Esophagus squamous epithelium (tissue), 5 donors: ENCODE results near the gene VPS26B. TPM values are rescaled to one million over a fixed set of nuclear protein-coding genes. Genes with fewer than 3 reads are reported as not detected.

Source experiments
- DNase-seq: peaks from one replicate; lab custom pipeline; 2025; lab: John Stamatoyannopoulos, UW
- H3K27ac ChIP-seq, 4 donors: fragments of 200-600 bp; sonication (generic); one replicate each; pipeline ENCODE4 v1.5.1; 2016 to 2019; ENCODE audit warnings: mild to moderate bottlenecking in 1 of 4
- H3K27me3 ChIP-seq, 4 donors: fragments of 200-600 bp; sonication (generic); 1 replicate in 3 of 4; 2 replicates in 1 of 4; pipeline versions ENCODE4 v1.5.1 to v1.6.0; 2017 to 2021; ENCODE audit warnings: antibody characterized with exemption in 1 of 4
- H3K36me3 ChIP-seq, 3 donors: fragments of 200-600 bp; sonication (generic); one replicate each; pipeline ENCODE4 v1.5.1; 2016 to 2019
- H3K4me1 ChIP-seq, 3 donors: fragments of 200-600 bp; sonication (generic); one replicate each; pipeline ENCODE4 v1.5.1; 2017 to 2019
- H3K4me3 ChIP-seq, 4 donors: fragments of 200-600 bp; sonication (generic); 1 replicate in 3 of 4; 2 replicates in 1 of 4; pipeline ENCODE4 v1.5.1; 2016 to 2019; ENCODE audit warnings: mild to moderate bottlenecking in 2 of 4, moderate library complexity in 1 of 4
- H3K9me3 ChIP-seq, 3 donors: fragments of 200-600 bp; sonication (generic); one replicate each; pipeline ENCODE4 v1.5.1; 2016 to 2019
- POLR2A ChIP-seq, 4 donors: fragments of 450-650 bp; IDR thresholded peaks; one replicate each; pipeline ENCODE4 v1.6.1; 2017; ENCODE audit warnings: antibody characterized with exemption in 4 of 4, mild to moderate bottlenecking in 4 of 4, moderate library complexity in 3 of 4
- WGBS, 2 donors: methylation state at CpG; one replicate each; pipeline ENCODE4 v1.1.5; 2018; 5-methylcytosine and 5-hydroxymethylcytosine counted together
- intact Hi-C: fragments of 100-400 bp; cut with DNase I; formaldehyde crosslinking; loops from one replicate; pipeline ENCODE4 v1.15.0; 2022
- total RNA-seq, 4 donors: library from RNA; depleted of rRNA; stranded (reverse); fragments of >200 nt; gene quantifications; one replicate each; pipeline ENCODE4 v1.1.0, GENCODE V29; 2016
- TF ChIP-seq, protein P1 (sequence below), 6 experiments: fragments of 450-650 bp in 4 of 6; fragments of 200-600 bp in 2 of 6; sonication (generic) in 2 of 6; IDR thresholded peaks; one replicate each; pipeline ENCODE4 v1.5.1; 2016 to 2019; ENCODE audit warnings: antibody characterized with exemption in 6 of 6, mild to moderate bottlenecking in 4 of 6, moderate library complexity in 4 of 6
- donor health status: DM: yes; HTN: yes; CAD: no.

Gene VPS26B
- total RNA-seq, 4 donors from 2014 or later = 25.2 to 30.7 (median 25.9) TPM

DNA sequence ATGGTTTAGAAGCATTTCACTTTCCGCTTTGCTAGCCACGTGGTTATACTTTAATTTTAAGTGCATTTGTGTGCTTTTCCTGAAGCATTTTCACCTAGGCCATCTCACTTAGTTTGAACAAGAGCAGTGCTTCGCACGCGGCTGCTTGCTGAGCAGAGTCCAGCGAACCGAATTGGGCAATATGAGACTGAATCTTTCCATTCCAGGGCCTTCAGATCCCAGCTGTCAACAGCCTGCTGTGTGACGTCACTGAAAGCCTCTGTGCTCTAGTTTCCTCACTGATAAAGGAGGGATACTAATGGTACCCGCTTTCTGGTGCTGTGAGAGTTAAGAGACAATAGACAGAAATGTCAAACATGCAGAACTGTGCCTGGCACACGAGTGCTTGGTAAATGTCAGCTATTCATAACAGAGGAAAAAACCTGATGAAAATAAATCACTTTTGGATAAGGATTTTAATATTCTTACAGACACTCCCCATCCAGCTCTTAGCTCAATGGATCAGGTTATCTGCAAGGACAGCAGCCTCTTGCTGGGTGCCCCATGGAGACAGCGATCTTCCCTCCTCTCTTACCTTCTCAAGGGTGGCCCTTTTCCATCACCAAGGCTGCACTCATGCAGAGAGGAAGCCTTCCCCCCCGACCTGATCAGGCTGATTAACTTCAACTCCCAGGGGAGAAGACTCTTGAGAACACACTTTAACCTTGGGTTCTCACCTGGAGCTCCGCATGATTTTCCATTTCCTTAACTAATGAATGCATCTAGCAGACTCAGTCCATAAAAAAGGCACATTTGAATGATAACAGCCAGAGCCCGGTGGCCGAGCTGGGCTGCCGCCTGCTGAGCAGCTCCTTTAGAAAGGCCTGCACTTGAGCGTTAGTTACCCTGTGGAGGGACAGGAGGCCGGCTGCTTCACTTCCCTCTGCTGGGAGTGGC is 48.2 kb downstream of the VPS26B start:
- peaks cover 4 to 83% (median 18%) of the 10 kb centered on the region in 4 donors for H3K27me3 ChIP-seq

DNA sequence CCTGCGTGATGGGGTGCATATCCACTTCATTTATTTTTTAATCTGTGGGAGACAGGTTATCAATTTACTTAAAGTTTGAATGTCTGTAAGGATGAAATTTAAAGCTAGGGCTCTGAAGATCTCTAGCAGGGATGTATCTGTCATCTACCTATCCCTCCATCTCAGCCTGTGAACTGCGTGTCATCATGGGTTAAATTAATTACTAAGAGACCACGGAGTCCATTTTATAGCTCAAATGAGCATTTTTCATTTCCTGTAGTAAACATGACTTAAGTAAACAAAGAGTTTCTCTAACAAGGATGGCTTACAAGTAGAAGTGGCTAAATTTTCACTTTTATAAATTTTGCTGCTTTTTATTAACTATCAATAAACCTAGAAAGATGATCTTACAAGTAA is 48.8 kb downstream of the VPS26B start:
- Histone ChIP-seq H3K4me3 (no peak overlapping the region), H3K27ac (no peak overlapping the region), H3K9me3 (peaks cover 0 to 1% (median 0%) of the 10 kb centered on the region in 3 donors), H3K4me1 (peaks cover 14 to 23% (median 16%) of the 10 kb centered on the region in 3 donors), H3K36me3 (no peaks in the 10 kb centered on the region), H3K27me3 (peaks cover 4 to 89% (median 19%) of the 10 kb centered on the region in 4 donors)
- intact Hi-C loops = no loop called here
- no peak for TF ChIP-seq POLR2A (IDR thresholded peaks at IDR 0.05)
- TF ChIP-seq, protein P1, sequence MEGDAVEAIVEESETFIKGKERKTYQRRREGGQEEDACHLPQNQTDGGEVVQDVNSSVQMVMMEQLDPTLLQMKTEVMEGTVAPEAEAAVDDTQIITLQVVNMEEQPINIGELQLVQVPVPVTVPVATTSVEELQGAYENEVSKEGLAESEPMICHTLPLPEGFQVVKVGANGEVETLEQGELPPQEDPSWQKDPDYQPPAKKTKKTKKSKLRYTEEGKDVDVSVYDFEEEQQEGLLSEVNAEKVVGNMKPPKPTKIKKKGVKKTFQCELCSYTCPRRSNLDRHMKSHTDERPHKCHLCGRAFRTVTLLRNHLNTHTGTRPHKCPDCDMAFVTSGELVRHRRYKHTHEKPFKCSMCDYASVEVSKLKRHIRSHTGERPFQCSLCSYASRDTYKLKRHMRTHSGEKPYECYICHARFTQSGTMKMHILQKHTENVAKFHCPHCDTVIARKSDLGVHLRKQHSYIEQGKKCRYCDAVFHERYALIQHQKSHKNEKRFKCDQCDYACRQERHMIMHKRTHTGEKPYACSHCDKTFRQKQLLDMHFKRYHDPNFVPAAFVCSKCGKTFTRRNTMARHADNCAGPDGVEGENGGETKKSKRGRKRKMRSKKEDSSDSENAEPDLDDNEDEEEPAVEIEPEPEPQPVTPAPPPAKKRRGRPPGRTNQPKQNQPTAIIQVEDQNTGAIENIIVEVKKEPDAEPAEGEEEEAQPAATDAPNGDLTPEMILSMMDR (IDR thresholded peaks at IDR 0.05) = no peak
- 49 to 68% methylated on average over 3 of the region's 3 CpGs for WGBS, 2 donors
- no peak for DNase-seq

More for the DNA sequence above, 48.2 kb downstream of the VPS26B start:
- no peaks in the 10 kb centered on the region for H3K9me3 ChIP-seq
- no peak overlapping the region for H3K4me3 ChIP-seq
- peaks cover 14 to 23% (median 16%) of the 10 kb centered on the region in 3 donors for H3K4me1 ChIP-seq
- TF ChIP-seq POLR2A (IDR thresholded peaks at IDR 0.05) = no peak
- TF ChIP-seq, protein P1 (IDR thresholded peaks at IDR 0.05) = no peak
- no peak for DNase-seq
- no peaks in the 10 kb centered on the region for H3K36me3 ChIP-seq
- 52 to 56% methylated on average over 16 to 18 of the region's 18 CpGs for WGBS, 2 donors
- intact Hi-C loops = no loop called here
- H3K27ac ChIP-seq = no peak overlapping the region

DNA sequence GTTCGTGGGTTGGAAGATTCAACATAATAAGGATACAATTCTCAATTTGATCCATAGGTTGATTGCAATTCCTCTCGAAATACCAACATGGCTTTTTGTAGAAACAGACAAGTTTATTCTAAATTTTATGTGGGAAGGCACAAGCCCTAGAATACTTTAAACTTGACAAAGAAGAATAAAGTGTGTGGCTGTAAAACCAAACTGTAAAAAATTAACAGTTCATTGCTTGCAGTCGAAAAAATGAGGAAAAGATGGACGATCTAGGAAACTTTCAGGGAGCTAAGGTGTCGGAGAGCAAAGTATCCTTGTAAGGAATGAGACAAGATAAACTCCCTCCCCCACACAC is 50.7 kb downstream of the VPS26B start:
- WGBS, 2 donors = 16 to 19% methylated on average over 5 of the region's 5 CpGs
- TF ChIP-seq, protein P1 (IDR thresholded peaks at IDR 0.05) = no peak
- TF ChIP-seq POLR2A (IDR thresholded peaks at IDR 0.05) = no peak
- no peak overlapping the region for H3K27ac ChIP-seq
- H3K4me3 ChIP-seq = peak overlapping the region in 1 of 4 donors; percentile 64
- intact Hi-C loops = no loop called here
- DNase-seq = no peak
- peaks cover 0 to 4% (median 0%) of the 10 kb centered on the region in 3 donors for H3K9me3 ChIP-seq
- peaks cover 14 to 23% (median 16%) of the 10 kb centered on the region in 3 donors for H3K4me1 ChIP-seq
- no peaks in the 10 kb centered on the region for H3K36me3 ChIP-seq
- peaks cover 4 to 100% (median 19%) of the 10 kb centered on the region in 4 donors for H3K27me3 ChIP-seq

DNA sequence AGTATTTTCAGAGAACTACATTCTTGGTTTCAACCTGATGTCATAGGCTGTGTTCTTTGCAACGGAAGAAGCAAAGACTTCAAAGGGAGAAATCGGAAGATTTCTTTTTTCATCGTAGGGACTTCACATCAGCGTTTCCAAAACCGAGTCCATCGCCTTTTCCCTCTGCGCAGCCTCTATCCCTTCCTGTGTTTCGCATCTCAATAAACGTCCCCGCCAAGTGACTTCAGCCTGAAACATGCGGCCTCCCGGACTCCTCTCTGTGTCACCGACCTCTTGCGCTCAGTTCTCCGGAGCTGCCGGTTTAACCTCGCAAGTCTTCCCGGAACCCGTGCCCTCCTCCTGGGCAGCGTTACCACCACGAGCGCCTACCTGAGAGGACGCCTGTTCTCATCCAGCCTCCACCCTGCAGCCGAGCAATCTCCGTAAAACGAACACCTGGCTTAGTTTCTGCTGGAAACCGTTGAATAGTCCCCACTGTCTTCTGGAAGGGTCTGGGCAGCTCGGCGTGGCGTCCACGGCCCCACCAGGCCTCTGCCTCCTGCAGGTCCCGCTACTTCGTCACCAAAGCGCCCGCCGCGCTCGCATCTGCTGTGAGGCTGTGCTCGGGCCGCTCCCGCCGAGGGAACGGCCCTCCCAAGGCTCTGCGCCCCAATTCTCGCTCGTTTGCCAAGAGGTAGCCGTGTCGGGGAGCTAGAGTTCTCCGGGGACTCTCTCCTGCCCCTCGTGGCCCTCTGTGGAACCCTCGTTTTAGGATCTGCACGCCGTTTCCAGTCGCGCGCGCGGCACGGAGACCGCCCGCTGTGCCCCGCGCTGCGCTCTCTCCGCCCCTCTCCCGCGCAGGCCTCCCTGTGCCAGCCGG is 51.3 kb downstream of the VPS26B start, which contains the start of gene GLB1L3:
Gene GLB1L3, plus strand, starts transcription at position 846 of the 862 bp plus-strand sequence. CDS start 362 bp downstream, outside the sequence.
- TF ChIP-seq, protein P1 (IDR thresholded peaks at IDR 0.05) = peak in 4 of 6 experiments; percentile 27 to 45 (median 31)
- TF ChIP-seq POLR2A (IDR thresholded peaks at IDR 0.05) = no peak
- intact Hi-C loops = no loop called here
- Histone ChIP-seq H3K36me3 (no peaks in the 10 kb centered on the region), H3K9me3 (peaks cover 0 to 4% (median 0%) of the 10 kb centered on the region in 3 donors), H3K27ac (no peak within 1 kb of the TSS), H3K4me3 (peak within 1 kb of the TSS; percentile 18 to 64 (median 41)), H3K27me3 (peaks cover 4 to 100% (median 19%) of the 10 kb centered on the region in 4 donors), H3K4me1 (peaks cover 14 to 23% (median 16%) of the 10 kb centered on the region in 3 donors)
- WGBS, 2 donors = 2 to 4% methylated on average over 15 to 29 of the region's 68 CpGs
- no peak for DNase-seq
